Measurements from ENCODE around the gene STRBP. TPM values are rescaled to one million over a fixed set of nuclear protein-coding genes. Genes with fewer than 3 reads are reported as not detected.

The STRBP gene
- total RNA-seq, 2 donors from 2014 or later: 2.8 to 3.3 TPM

- Histone ChIP-seq H3K4me1 (ENCODE audit: control insufficient read depth in 1 of 2, low read depth in 2 of 2) (no peaks in the 10 kb centered on the region), H3K36me3 (no peaks in the 10 kb centered on the region), H3K27me3 (replicated peaks; ENCODE audit: insufficient read depth) (no peaks in the 10 kb centered on the region), H3K27ac (no peak overlapping the region), H3K4me3 (no peak overlapping the region), H3K9me3 (no peaks in the 10 kb centered on the region)
- TF ChIP-seq CTCF (IDR thresholded peaks at IDR 0.05): no peak
- ATAC-seq (ENCODE audit: insufficient number of reproducible peaks, low FRiP score, low read depth): no peak
- DNase-seq (ENCODE audit: low spot score): no peak
Observed at GRCh38 chr9:123150708-123151503, 117.5 kb downstream of the STRBP start.

GRCh38 chr9:123149067-123149466 is 119.3 kb downstream of the STRBP start:
- Histone ChIP-seq H3K4me3 (no peak overlapping the region), H3K27ac (no peak overlapping the region), H3K36me3 (no peaks in the 10 kb centered on the region), H3K9me3 (no peaks in the 10 kb centered on the region), H3K4me1 (ENCODE audit: control insufficient read depth in 1 of 2, low read depth in 2 of 2) (no peaks in the 10 kb centered on the region), H3K27me3 (replicated peaks; ENCODE audit: insufficient read depth) (no peaks in the 10 kb centered on the region)
- ATAC-seq (ENCODE audit: insufficient number of reproducible peaks, low FRiP score, low read depth) (no peak), DNase-seq (ENCODE audit: low spot score) (no peak)
- no peak for TF ChIP-seq CTCF (IDR thresholded peaks at IDR 0.05)

GRCh38 chr9:123138163-123138562 is 130.2 kb downstream of the STRBP start:
- H3K27ac ChIP-seq: no peak overlapping the region
- no peak for DNase-seq (ENCODE audit: low spot score)
- H3K9me3 ChIP-seq: no peaks in the 10 kb centered on the region
- H3K36me3 ChIP-seq: no peaks in the 10 kb centered on the region
- TF ChIP-seq CTCF (IDR thresholded peaks at IDR 0.05): no peak
- no peak for ATAC-seq (ENCODE audit: insufficient number of reproducible peaks, low FRiP score, low read depth)
- H3K4me3 ChIP-seq: no peak overlapping the region
- no peaks in the 10 kb centered on the region for H3K27me3 ChIP-seq (replicated peaks; ENCODE audit: insufficient read depth)
- H3K4me1 ChIP-seq (ENCODE audit: control insufficient read depth in 1 of 2, low read depth in 2 of 2): no peaks in the 10 kb centered on the region

DNA sequence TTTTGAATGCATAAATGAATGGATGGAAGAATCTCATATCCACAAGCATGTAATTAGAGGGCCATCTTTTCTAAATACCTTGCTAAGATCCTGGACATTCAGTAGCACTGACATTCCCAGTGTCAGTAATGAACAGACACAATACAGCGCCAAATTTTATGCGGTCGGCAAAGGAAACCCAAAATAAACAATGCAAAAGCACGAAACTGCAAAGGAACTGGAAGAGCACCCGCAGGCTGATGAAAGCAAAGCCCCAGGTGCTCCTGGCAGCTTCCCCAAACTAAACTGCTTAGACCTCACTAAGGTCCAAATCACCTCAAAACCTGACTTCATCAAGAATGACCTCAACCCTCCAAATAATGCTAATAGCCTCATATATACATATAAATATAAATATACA is 133.0 kb downstream of the STRBP start:
- no peak overlapping the region for H3K4me3 ChIP-seq
- no peaks in the 10 kb centered on the region for H3K4me1 ChIP-seq (ENCODE audit: control insufficient read depth in 1 of 2, low read depth in 2 of 2)
- no peaks in the 10 kb centered on the region for H3K9me3 ChIP-seq
- DNase-seq (ENCODE audit: low spot score): no peak
- no peak for ATAC-seq (ENCODE audit: insufficient number of reproducible peaks, low FRiP score, low read depth)
- no peak overlapping the region for H3K27ac ChIP-seq
- no peaks in the 10 kb centered on the region for H3K27me3 ChIP-seq (replicated peaks; ENCODE audit: insufficient read depth)
- no peak for TF ChIP-seq CTCF (IDR thresholded peaks at IDR 0.05)
- no peaks in the 10 kb centered on the region for H3K36me3 ChIP-seq

DNA sequence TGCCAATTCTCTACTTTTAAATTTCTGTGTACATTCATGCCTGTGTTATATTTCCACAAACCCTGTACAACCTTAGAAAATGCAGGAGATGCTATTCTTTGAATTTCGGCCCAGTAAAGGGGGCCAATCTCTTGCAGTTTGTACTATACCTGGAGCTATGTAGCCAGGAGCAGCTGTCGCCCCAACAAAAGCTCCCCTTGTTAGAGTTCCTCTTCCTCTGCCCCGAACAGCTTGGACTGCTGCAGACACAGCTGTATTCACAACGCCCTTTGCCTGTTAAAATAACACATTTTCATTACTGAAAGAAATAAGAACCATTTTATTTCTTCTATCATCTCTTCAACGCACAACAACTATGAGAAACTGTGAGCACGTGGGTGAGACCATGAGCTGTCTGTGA is 135.7 kb downstream of the STRBP start:
- no peaks in the 10 kb centered on the region for H3K4me1 ChIP-seq (ENCODE audit: control insufficient read depth in 1 of 2, low read depth in 2 of 2)
- no peaks in the 10 kb centered on the region for H3K9me3 ChIP-seq
- no peak for DNase-seq (ENCODE audit: low spot score)
- ATAC-seq (ENCODE audit: insufficient number of reproducible peaks, low FRiP score, low read depth): no peak
- H3K27ac ChIP-seq: no peak overlapping the region
- no peaks in the 10 kb centered on the region for H3K36me3 ChIP-seq
- no peaks in the 10 kb centered on the region for H3K27me3 ChIP-seq (replicated peaks; ENCODE audit: insufficient read depth)
- no peak for TF ChIP-seq CTCF (IDR thresholded peaks at IDR 0.05)
- no peak overlapping the region for H3K4me3 ChIP-seq
